SK-N-SH treated with all-trans-retinoic acid at 6 μM for 48 hours (cell line): Measurements from ENCODE around the gene NCLN.

ENCODE experiments used
- ATAC-seq: fragments of 200-7000 bp; cut with Tn5 transposase; 3 replicates; pipeline ENCODE4 v1.9.1; 2020; ENCODE audit warnings: mild to moderate bottlenecking, moderate library complexity
- CSDC2 ChIP-seq: fragments of 250-450 bp; sonication (Bioruptor Pico); IDR thresholded peaks from 2 replicates; pipeline ENCODE4 v1.5.0; 2020; ENCODE audit warnings: mild to moderate bottlenecking, moderate library complexity
- ESRRG ChIP-seq: fragments of 250-450 bp; sonication (Bioruptor Pico); IDR thresholded peaks from 2 replicates; pipeline ENCODE4 v1.6.1; 2021; ENCODE audit warnings: mild to moderate bottlenecking
- ISL1 ChIP-seq: fragments of 250-450 bp; sonication (Bioruptor Pico); IDR thresholded peaks from 2 replicates; pipeline ENCODE4 v2.1.2; 2022; ENCODE audit warnings: mild to moderate bottlenecking, moderate library complexity
- OSR1 ChIP-seq: fragments of 250-450 bp; sonication (Bioruptor Pico); IDR thresholded peaks from 2 replicates; pipeline ENCODE4 v1.8.0; 2022; ENCODE audit warnings: moderate library complexity, mild to moderate bottlenecking, inconsistent platforms
- PPARA ChIP-seq: fragments of 250-450 bp; sonication (Bioruptor Pico); IDR thresholded peaks from 2 replicates; pipeline ENCODE4 v1.5.0; 2020; ENCODE audit warnings: mild to moderate bottlenecking, borderline replicate concordance
- RARB ChIP-seq: fragments of 250-450 bp; sonication (Bioruptor Pico); IDR thresholded peaks from 2 replicates; pipeline ENCODE4 v1.8.0; 2021; ENCODE audit warnings: mild to moderate bottlenecking, moderate library complexity
- TCF4 ChIP-seq: fragments of 250-450 bp; sonication (Bioruptor Pico); IDR thresholded peaks from 2 replicates; pipeline ENCODE4 v1.8.0; 2021; ENCODE audit warnings: mild to moderate bottlenecking, moderate library complexity, borderline replicate concordance
- ZFP3 ChIP-seq: fragments of 250-450 bp; sonication (Bioruptor Pico); IDR thresholded peaks from 2 replicates; pipeline ENCODE4 v1.5.0; 2020; ENCODE audit warnings: mild to moderate bottlenecking, moderate library complexity
- ZFP30 ChIP-seq: fragments of 450-650 bp; formaldehyde crosslinking; IDR thresholded peaks from 2 replicates; pipeline ENCODE4 v1.5.0; 2022; ENCODE audit warnings: mild to moderate bottlenecking, moderate library complexity
- ZNF565 ChIP-seq: fragments of 450-650 bp; formaldehyde crosslinking; conservative IDR thresholded peaks from 2 replicates; pipeline ENCODE4 v1.5.0; 2020; ENCODE audit warnings: low read depth, mild to moderate bottlenecking, moderate library complexity
- TF ChIP-seq, protein P1 (sequence below): fragments of 250-450 bp; sonication (Bioruptor Pico); IDR thresholded peaks from 2 replicates; pipeline ENCODE4 v1.5.0; 2020; ENCODE audit warnings: mild to moderate bottlenecking, moderate library complexity
- TF ChIP-seq, protein P2 (sequence below): fragments of 250-450 bp; sonication (Bioruptor Pico); IDR thresholded peaks from 2 replicates; pipeline ENCODE4 v1.5.1; 2021; ENCODE audit warnings: mild to moderate bottlenecking, moderate library complexity
- TF ChIP-seq, protein P3 (sequence below): fragments of 250-450 bp; sonication (Bioruptor Pico); IDR thresholded peaks from 2 replicates; pipeline ENCODE4 v1.8.0; 2021; ENCODE audit warnings: low read depth, mild to moderate bottlenecking, moderate library complexity, borderline replicate concordance

Gene NCLN

DNA sequence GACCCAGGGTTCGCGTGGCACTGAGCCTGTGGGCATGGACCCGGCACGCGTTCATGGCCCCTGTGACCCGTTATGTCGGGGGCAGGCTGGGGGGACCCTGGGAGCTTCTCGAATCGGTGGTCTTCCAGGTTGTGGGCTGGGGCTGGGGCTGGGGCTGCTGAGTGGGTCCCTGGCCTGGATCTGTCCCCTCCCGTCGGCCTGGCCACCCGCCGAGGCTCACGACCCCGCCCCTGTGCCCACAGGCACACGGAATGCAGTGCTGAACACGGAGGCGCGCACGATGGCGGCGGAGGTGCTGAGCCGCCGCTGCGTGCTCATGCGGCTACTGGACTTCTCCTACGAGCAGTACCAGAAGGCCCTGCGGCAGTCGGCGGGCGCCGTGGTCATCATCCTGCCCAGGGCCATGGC is 6.5 kb downstream of the NCLN start (continued):
- no peak for TF ChIP-seq OSR1 (CRISPR knock-in tag)
- TF ChIP-seq CSDC2 (CRISPR knock-in tag) = no peak
- TF ChIP-seq, protein P1, sequence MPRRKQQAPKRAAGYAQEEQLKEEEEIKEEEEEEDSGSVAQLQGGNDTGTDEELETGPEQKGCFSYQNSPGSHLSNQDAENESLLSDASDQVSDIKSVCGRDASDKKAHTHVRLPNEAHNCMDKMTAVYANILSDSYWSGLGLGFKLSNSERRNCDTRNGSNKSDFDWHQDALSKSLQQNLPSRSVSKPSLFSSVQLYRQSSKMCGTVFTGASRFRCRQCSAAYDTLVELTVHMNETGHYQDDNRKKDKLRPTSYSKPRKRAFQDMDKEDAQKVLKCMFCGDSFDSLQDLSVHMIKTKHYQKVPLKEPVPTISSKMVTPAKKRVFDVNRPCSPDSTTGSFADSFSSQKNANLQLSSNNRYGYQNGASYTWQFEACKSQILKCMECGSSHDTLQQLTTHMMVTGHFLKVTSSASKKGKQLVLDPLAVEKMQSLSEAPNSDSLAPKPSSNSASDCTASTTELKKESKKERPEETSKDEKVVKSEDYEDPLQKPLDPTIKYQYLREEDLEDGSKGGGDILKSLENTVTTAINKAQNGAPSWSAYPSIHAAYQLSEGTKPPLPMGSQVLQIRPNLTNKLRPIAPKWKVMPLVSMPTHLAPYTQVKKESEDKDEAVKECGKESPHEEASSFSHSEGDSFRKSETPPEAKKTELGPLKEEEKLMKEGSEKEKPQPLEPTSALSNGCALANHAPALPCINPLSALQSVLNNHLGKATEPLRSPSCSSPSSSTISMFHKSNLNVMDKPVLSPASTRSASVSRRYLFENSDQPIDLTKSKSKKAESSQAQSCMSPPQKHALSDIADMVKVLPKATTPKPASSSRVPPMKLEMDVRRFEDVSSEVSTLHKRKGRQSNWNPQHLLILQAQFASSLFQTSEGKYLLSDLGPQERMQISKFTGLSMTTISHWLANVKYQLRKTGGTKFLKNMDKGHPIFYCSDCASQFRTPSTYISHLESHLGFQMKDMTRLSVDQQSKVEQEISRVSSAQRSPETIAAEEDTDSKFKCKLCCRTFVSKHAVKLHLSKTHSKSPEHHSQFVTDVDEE (CRISPR knock-in tag) = no peak
- TF ChIP-seq RARB (CRISPR knock-in tag) = no peak
- TF ChIP-seq ESRRG (CRISPR knock-in tag) = no peak
- TF ChIP-seq, all 23 proteins: peak for 0

DNA sequence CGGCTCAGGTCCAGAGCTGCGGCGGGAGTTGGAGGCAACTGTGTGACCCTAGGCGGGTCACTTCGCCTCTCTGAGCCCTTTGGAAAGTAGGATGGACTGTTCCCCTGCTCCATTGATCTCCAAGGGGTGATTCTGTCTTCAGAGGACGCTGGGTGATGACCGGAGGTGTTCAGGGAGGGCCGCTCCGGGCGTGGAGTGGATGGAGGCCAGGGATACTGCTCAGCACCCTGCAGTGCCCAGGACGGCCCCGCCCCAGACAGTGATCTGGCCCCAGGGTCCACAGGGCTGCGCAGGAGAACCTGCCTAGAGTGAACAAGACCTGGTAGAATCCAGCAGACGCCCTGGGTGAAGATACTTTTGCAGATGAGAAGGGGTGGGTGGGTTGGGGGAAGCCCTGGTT is 7.0 kb downstream of the NCLN start:
- TF ChIP-seq, protein P1 (CRISPR knock-in tag) = no peak
- no peak for ATAC-seq

DNA sequence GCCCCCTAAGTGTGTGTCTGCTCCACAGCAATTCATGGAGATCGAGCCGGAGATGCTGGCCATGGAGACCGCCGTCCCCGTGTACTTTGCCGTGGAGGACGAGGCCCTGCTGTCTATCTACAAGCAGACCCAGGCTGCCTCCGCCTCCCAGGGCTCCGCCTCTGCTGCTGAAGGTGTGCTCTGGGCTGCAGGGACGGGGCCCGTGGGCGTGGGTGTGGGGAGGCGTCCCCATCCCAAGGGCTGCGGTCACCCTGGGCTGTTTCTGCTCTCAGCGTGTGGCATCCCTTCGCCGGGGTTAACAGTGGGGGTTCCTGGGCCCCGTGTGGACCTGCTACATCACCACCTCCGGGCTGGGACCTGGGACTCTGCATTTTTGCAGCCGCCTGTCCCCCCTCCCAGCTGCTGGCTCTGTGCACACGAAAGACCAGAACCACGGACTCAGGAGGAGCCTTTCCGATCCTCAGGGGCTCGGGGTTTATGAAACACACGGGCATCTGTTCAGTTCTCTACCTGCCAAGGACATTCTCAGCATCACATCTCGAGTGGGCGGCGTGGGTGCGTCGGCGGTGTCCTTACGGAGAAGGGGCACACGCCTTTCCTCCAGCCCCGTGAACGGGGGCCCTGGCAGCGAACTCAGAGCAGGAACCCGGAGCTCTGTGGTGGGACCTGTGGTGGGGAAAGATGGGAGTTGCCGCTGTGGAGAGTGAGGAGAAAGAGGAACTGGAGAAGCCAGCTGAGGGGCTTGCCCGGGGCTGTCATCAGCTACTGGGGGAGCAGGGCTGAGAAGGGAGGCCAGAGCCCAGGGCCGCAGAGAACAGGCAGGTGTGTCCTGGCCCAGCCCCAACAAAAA is 7.8 kb downstream of the NCLN start:
- ATAC-seq = no peak
- TF ChIP-seq, protein P2, sequence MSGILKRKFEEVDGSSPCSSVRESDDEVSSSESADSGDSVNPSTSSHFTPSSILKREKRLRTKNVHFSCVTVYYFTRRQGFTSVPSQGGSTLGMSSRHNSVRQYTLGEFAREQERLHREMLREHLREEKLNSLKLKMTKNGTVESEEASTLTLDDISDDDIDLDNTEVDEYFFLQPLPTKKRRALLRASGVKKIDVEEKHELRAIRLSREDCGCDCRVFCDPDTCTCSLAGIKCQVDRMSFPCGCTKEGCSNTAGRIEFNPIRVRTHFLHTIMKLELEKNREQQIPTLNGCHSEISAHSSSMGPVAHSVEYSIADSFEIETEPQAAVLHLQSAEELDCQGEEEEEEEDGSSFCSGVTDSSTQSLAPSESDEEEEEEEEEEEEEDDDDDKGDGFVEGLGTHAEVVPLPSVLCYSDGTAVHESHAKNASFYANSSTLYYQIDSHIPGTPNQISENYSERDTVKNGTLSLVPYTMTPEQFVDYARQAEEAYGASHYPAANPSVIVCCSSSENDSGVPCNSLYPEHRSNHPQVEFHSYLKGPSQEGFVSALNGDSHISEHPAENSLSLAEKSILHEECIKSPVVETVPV (CRISPR knock-in tag) = no peak
- TF ChIP-seq PPARA = no peak
- TF ChIP-seq ZNF565 (CRISPR knock-in tag) = no peak
- TF ChIP-seq, protein P3, sequence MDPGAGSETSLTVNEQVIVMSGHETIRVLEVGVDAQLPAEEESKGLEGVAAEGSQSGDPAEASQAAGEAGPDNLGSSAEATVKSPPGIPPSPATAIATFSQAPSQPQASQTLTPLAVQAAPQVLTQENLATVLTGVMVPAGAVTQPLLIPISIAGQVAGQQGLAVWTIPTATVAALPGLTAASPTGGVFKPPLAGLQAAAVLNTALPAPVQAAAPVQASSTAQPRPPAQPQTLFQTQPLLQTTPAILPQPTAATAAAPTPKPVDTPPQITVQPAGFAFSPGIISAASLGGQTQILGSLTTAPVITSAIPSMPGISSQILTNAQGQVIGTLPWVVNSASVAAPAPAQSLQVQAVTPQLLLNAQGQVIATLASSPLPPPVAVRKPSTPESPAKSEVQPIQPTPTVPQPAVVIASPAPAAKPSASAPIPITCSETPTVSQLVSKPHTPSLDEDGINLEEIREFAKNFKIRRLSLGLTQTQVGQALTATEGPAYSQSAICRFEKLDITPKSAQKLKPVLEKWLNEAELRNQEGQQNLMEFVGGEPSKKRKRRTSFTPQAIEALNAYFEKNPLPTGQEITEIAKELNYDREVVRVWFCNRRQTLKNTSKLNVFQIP (CRISPR knock-in tag) = no peak
- TF ChIP-seq, protein P1 (CRISPR knock-in tag) = no peak
- TF ChIP-seq TCF4 (CRISPR knock-in tag) = no peak
- TF ChIP-seq, all 23 proteins: peak for 0

DNA sequence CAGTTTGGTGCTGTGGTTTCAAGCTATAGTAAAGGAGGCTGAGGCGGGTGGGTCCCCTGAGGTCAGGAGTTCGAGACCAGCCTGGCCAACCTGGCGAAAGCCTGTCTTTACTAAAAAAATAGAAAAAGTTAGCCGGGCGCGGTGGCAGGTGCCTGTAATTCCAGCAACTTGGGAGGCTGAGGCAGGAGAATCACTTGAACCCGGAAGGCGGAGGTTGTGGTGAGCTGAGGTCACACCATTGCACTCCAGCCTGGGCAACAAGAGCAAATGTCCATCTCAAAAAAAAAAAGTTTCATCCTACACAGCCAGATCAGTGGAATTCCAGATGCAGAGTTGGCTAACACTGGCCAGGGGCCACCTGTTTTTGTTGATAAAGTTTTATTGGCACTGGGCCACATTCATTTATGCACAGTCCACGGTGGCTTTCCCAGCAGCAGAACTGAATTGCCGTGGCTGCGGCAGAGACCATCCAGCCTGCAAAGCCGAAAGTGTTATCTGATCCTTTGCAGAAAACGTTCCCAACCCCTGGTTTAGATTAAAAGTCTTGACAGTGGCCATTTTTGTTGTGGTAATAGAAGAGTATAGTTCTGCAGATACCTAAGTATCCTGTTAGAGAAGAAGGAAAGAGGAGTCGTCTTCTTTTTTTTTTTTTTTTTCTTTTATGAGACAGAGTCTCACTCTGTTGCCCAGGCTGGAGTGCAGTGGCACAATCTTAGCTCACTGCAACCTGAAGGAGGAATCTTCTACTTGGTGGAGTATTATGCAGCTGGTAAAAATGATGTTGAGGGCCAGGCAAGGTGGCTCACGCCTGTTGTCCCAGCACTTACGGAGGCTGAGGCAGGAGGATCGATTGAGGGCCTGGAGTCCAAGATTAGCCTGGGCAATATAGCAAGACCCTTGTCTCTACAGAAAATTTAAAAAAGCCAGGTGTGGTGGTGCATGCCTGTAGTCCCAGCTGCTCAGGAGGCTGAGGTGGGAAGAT is 8.7 kb downstream of the NCLN start:
- no peak for ATAC-seq
- TF ChIP-seq, protein P2 (CRISPR knock-in tag) = no peak
- TF ChIP-seq, protein P3 (CRISPR knock-in tag) = no peak
- TF ChIP-seq ISL1 (CRISPR knock-in tag) = no peak
- TF ChIP-seq ZFP3 (CRISPR knock-in tag) = no peak
- TF ChIP-seq ZNF565 (CRISPR knock-in tag) = no peak
- TF ChIP-seq ZFP30 = no peak
- TF ChIP-seq RARB (CRISPR knock-in tag) = no peak
